Medulla oblongata (tissue), 1 donor: ENCODE data around the gene JAK2.
A peak's percentile ranks its signal among the peaks of the same experiment; 100 is the strongest.
"Not testable (repeated sequence)": the region's sequence is repeated elsewhere in the genome, so short reads cannot be mapped to it uniquely, and the experiment has no call there.

ENCODE experiments used
- DNase-seq: peaks from one replicate; pipeline ENCODE4 v3.0.0-alpha.2; 2015; ENCODE audit errors: extremely low spot score

The JAK2 gene

GRCh38 chr9:4984621-4985385, at the start of gene JAK2:
Gene JAK2, plus strand, starts transcription at chr9:4985272. Its CDS starts 36,716 bp downstream, at chr9:5021988.
- DNase-seq: peak; percentile 90

GRCh38 chr9:4936277-4936676, 48.8 kb upstream of the JAK2 start:
- DNase-seq: peak; percentile 47

DNA sequence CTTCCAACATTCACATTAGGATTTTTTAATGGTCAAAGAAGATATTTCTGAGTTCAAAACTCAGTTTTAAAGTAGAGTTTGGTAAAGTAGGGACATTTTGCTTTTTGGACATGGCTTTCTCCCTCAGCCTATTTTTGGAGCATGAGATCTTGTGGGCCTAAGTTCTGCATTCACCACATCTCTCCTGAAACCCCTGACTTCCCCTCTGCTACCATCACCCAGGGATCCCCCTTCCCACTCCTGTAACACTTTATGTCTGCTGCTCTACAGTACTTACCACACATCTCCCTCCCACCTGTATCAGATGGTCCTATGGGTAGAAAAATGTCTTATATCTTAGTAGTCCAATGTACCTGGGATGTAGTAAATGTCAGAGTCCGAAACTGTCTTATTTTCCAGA, 48.2 kb upstream of the JAK2 start:
- DNase-seq: peak; percentile 54

DNA sequence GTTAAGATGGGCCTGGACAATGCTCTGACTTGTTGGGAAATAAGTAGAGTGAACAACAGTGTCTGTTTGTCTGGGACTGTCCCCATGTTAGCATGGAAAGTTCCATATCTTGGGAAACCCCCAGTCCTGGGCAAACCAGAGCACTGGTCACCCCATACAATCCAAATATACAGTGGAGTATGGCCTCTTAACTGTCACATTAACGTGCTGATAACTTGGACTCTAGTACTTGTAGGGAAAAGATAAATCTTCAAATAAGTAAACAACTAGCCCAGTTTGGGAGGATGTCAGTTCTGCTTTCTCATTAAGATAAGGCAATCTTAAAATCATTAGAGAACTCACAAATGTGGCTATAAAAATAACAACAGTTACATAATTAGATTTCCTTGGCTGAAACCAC, 47.6 kb upstream of the JAK2 start:
- DNase-seq: no peak

- no peak for DNase-seq
These were observed 46.6 kb upstream of the JAK2 start for GRCh38 chr9:4938496-4938895.

GRCh38 chr9:4939118-4939561, 45.9 kb upstream of the JAK2 start:
- DNase-seq: peak; percentile 66

GRCh38 chr9:4942042-4942691, 42.9 kb upstream of the JAK2 start:
- not testable (repeated sequence) for DNase-seq

- no peak for DNase-seq
These were observed 41.7 kb upstream of the JAK2 start for GRCh38 chr9:4943346-4943745.

DNA sequence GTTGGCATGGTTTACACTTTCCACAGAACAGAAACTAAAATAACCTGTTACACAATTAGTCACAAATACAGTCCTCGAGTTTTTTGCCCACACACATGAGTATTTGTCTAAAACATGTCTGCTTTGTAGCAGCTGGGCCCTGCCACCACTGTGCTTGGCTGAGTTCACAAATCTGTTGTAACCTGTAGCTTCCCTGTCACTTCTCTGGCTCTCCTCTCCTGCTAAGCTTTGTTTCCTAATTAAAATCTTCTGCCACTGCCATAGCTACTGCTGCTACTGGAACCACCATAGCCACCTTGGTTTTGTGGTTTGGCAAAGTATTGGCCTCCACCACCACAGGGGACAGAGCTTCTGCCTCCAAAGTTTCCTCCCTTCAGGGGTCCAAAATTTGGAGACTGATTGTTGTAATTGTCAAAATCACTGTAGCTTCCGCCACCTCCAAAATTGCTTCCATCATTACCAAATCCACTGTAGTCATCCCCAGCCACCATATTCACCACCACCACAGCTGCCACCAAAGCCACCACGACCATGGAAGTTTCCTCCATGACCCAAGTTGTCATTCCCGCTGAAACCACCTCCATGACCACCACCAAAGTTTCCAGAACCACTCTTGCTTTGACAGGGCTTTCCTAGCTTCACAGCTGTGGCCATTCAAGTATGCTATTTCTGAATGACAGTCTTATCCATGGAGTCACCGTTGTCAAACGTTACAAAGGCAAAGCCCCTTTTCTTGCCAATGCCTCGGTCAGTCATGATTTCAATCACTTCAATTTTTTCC, 40.5 kb upstream of the JAK2 start:
- not testable (repeated sequence) for DNase-seq

- DNase-seq: no peak
These were observed 38.1 kb upstream of the JAK2 start for GRCh38 chr9:4946937-4947336.

DNA sequence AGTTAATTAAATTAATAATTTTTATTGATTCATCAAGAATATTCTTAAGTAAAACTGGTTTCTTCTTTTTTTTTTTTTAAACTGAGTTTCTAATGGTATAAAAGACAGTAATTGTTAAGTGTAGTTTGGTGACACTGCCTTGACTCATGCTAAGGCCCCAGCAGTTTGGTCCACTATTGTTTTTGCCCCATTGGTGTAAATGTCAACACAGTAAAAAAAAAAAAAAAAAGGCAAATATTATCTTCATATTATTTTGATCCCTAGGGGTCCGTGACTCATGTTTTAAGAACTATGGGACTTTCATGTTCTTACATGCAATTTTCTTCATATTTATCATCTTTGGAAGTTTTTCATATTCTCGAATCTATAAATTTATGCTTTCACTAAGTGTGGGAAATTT, 29.2 kb upstream of the JAK2 start:
- DNase-seq: no peak

- DNase-seq: no peak
These were observed 26.0 kb upstream of the JAK2 start for GRCh38 chr9:4959031-4959430.

DNA sequence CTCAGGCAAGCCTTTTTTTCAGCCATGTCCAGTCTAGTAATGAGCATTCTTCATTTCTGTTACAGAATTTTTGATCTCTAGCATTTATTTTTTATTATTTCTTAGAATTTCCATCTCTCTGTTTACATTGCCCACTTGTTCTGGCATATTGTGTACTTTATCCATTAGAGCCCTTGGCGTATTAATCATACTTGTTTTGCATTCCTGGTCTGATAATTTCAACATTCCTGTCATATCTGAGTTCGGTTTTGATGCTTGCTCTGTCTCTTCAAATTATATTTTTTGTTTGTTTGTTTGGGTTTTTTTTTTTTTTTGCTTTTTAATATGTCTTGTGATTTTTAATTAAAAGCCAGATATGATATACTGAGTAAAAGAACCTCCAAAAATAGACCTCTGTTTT, 23.0 kb upstream of the JAK2 start:
- DNase-seq: no peak

- DNase-seq: peak; percentile 57
These were observed 20.5 kb upstream of the JAK2 start for GRCh38 chr9:4964540-4964939.

DNA sequence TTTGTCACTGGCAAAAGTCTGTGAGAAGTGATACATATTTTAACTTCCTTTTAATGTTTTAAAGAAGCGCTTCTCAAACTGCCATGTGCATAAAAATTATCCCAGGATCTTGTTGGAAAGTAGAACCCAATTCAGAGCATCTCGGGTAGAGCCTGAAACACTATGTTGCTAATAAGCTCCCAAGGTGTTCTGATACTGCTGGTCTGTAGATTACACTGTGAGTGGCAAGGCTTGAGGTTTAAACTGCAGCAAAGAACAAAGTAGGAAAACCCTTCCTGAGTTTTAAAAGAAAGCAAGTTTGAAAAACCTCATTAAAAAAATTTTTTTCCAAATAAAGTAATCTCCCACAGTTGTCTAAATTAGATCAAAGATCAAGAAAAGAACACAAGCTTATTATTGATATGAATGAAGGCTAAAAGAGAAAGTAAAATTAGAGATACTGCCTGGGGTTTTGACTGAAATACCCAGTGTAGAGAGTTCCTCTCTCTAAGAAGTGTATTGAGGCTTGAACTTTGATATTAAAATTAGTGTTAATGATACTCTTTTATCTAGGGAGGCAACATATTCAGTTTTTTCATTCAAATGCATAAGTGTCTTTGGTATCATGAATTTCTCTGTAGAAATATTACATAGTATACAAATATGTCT, 19.8 kb upstream of the JAK2 start:
- no peak for DNase-seq

DNA sequence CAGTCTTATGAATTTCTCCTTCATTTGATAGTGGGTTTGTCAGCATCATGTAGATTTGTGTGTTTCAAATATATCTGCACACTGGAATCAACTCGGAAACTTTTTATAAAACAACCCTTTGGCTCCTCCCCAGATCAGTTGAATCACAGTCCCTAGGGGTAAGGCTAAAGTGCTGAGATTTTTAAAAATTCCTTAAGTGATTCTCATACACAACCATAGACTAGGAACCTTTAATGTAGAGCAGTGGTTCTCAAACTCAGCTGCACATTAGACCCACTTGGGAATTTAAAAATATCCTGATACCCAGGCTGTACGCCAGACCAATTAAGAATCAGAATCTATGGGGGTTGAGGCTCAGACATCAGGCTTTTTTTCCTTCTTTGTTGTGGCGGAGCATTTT, 17.5 kb upstream of the JAK2 start:
- no peak for DNase-seq

DNA sequence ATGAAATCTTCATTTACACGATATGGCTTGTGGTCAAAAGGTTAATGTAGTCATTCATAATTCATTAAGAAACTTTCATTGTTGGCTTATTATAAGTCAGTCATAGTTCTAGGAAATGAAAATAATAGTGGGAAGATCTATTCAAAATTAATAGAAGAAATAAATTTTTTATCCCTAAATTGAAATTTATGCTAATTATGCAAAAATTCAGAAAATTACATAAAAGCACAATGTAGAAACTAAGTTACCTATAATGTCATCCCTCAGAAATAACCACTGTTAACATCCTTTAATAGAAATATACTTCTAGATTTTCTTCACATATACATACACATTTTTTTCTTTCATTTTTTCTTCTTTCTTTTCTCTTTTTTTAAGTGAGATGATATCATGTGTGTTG, 15.9 kb upstream of the JAK2 start:
- DNase-seq: no peak

GRCh38 chr9:4970970-4971641, 14.0 kb upstream of the JAK2 start:
- peak; percentile 43 for DNase-seq

- no peak for DNase-seq
These were observed 11.8 kb upstream of the JAK2 start for GRCh38 chr9:4973246-4973645.

GRCh38 chr9:4973902-4974301, 11.2 kb upstream of the JAK2 start:
- DNase-seq: no peak

DNA sequence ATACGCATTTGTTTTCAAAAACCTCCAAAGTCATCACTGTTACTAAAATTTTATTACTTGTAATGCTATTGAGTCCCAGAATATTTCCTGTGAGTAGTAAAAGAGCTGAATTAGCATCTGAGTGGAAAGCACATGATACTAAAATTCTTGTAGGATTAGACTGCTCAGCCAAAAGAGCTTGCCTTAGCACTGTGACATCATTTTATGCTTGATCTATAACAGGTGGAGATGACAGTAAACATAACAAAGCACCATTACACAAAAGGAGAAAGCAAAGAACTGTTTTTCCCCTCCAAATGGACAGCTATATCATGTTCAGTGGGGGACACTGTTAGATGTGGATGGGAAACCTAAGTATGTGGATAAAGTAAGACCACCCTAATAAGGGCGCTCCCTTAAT, 5.8 kb upstream of the JAK2 start:
- DNase-seq: no peak
